GM18868 (cell line): ENCODE measurements around the gene COL4A1.

Experiments
- ATAC-seq: cut with Tn5 transposase; IDR thresholded peaks from one replicate; pipeline ENCODE4 v1.9.1; 2021; ENCODE audit warnings: mild to moderate bottlenecking, moderate library complexity; ENCODE audit not compliant: unreplicated experiment

COL4A1 gene

GRCh38 chr13:110310541-110311442 is 3.8 kb upstream of the COL4A1 start:
- ATAC-seq, result no peak

- no peak for ATAC-seq
Measured at GRCh38 chr13:110309661-110310524, 2.9 kb upstream of the COL4A1 start.

- no peak for ATAC-seq
Measured at GRCh38 chr13:110308656-110309359, 1.9 kb upstream of the COL4A1 start.

GRCh38 chr13:110307767-110308655 is 1.1 kb upstream of the COL4A1 start:
- no peak for ATAC-seq

GRCh38 chr13:110306340-110306959 is 507 bp downstream of the COL4A1 start:
- ATAC-seq, result no peak

GRCh38 chr13:110305949-110306339 is 1.0 kb downstream of the COL4A1 start:
- ATAC-seq, result no peak

- no peak for ATAC-seq
Measured at GRCh38 chr13:110305544-110305943, 1.4 kb downstream of the COL4A1 start.

- ATAC-seq, result no peak
Measured at GRCh38 chr13:110305001-110305400, 2.0 kb downstream of the COL4A1 start.

GRCh38 chr13:110304256-110304655 is 2.7 kb downstream of the COL4A1 start:
- ATAC-seq, result no peak

- no peak for ATAC-seq
Measured at GRCh38 chr13:110303644-110304043, 3.3 kb downstream of the COL4A1 start.

GRCh38 chr13:110302997-110303396 is 4.0 kb downstream of the COL4A1 start:
- ATAC-seq, result no peak

- ATAC-seq, result no peak
Measured at GRCh38 chr13:110301606-110302553, 5.1 kb downstream of the COL4A1 start.

- no peak for ATAC-seq
Measured at GRCh38 chr13:110301083-110301482, 5.9 kb downstream of the COL4A1 start.

GRCh38 chr13:110300090-110300815 is 6.7 kb downstream of the COL4A1 start:
- no peak for ATAC-seq

- no peak for ATAC-seq
Measured at GRCh38 chr13:110299283-110299840, 7.6 kb downstream of the COL4A1 start.

GRCh38 chr13:110298505-110299282 is 8.3 kb downstream of the COL4A1 start:
- ATAC-seq, result no peak
